H1 (cell line): Measurements from ENCODE around the gene SLC25A42. TPM values are rescaled to one million over a fixed set of nuclear protein-coding genes. Genes with fewer than 3 reads are reported as not detected.

Experiments used
- HDAC2 ChIP-seq, 2 experiments: fragments of 300-600 bp in 1 of 2; sonication (generic) in 1 of 2; IDR thresholded peaks; 2 replicates each; pipeline ENCODE4 v1.6.1; 2011 to 2012; ENCODE audit warnings: low read depth in 2 of 2, low read length in 2 of 2, mild to moderate bottlenecking in 2 of 2, moderate library complexity in 2 of 2, borderline replicate concordance in 1 of 2, inconsistent platforms in 1 of 2
- JUND ChIP-seq: IDR thresholded peaks from 2 replicates; pipeline ENCODE4 v1.6.1; 2011; ENCODE audit warnings: mild to moderate bottlenecking, improper control_type of control experiment, low read length
- KDM1A ChIP-seq: fragments of 200-600, 300-600 bp; sonication (generic); IDR thresholded peaks from 2 replicates; pipeline ENCODE4 v1.7.1; 2016; ENCODE audit warnings: mild to moderate bottlenecking, low read length, borderline replicate concordance
- PHF8 ChIP-seq: fragments of 200-600 bp; sonication (generic); conservative IDR thresholded peaks from 2 replicates; pipeline ENCODE4 v1.7.1; 2012; ENCODE audit warnings: low read depth, mild to moderate bottlenecking, inconsistent platforms, low read length, moderate library complexity
- SAP30 ChIP-seq: fragments of 300-600 bp; sonication (generic); IDR thresholded peaks from 2 replicates; pipeline ENCODE4 v1.7.1; 2012; ENCODE audit warnings: low read length, moderate library complexity, mild to moderate bottlenecking, inconsistent platforms; ENCODE audit not compliant: insufficient read depth, insufficient replicate concordance
- polyA plus RNA-seq, 7 experiments: library from polyadenylated mRNA; depleted of rRNA in 3 of 7; stranded (reverse) in 5 of 7; unstranded in 2 of 7; fragments of >200 nt in 5 of 7; fragments of 200-250 nt in 2 of 7; gene quantifications; 1 replicate in 5 of 7; 2 replicates in 1 of 7; 4 replicates in 1 of 7; pipeline versions ENCODE4 v1.2.1 to v1.2.3, GENCODE V29; 2011 to 2013; ENCODE audit warnings: missing spikeins in 2 of 7, mixed read lengths in 2 of 7
- total RNA-seq: library from RNA; stranded (reverse); fragmentation: NEBNext Ultra II Directional; extraction: Animal tissue kit (Norgen Biotek cat#: 25700); gene quantifications from 2 replicates; pipeline ENCODE4 v1.2.1, GENCODE V29; 2021
- TF ChIP-seq, protein P1 (sequence below): IDR thresholded peaks from 2 replicates; pipeline ENCODE4 v1.6.1; 2012; ENCODE audit warnings: inconsistent platforms
- TF ChIP-seq, protein P2 (sequence below): IDR thresholded peaks from 2 replicates; pipeline ENCODE4 v1.6.1; 2011; ENCODE audit warnings: low read depth, mild to moderate bottlenecking, low read length; ENCODE audit not compliant: insufficient read depth

SLC25A42 gene
- total and polyA plus RNA-seq, 2 of the 8 experiments (the other 6 are each of a cell fraction or from before 2014, with no cell fraction given), result 5.9 to 6.2 TPM

DNA sequence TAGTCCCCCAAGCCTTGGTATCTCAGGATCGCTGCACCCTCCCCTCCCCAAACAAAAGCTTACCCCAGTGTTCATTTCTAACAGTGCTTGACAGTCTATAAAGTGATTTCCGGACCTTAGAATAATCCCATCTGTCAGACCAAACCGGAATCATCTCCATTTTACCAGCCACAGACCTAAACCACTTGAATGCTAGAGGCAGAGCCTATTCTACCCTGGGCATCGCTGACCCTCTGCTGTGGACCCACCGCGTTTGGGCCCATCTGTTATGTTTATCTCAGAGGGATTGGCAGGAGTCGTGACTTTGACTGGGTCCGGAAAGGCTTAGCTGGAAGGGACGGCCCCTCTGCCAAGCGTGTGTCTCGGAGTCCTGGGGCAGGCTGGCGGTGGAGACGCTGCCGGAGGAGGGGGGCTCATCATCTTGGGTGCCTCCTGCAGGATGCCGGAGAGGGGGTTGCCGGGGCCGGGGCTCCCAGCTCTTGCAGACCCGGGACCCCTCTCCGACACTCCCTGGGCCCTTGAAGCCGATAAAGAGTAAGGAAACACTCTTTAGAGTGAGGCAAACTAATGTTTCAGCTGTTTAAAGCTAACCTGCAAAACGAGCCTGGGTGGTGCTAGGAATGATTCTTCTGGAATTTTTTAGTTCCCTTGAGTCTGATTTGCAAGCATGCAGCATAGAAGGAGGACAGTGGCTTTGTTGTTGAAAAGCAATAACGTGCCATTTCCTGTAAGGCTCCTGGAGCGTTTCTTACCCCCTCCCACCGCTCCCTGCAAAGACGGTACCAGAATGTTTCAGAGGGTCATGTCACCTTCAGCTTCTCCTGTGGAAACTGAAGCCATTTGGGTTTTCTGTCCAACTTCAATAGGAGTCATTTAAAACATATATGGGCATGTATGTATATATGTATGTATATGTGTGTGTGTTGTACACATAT, 1.3 kb downstream of the SLC25A42 start (continued):
- no peak for TF ChIP-seq JUND
- no peak for TF ChIP-seq PHF8
- no peak for TF ChIP-seq SAP30
- TF ChIP-seq, protein P1, sequence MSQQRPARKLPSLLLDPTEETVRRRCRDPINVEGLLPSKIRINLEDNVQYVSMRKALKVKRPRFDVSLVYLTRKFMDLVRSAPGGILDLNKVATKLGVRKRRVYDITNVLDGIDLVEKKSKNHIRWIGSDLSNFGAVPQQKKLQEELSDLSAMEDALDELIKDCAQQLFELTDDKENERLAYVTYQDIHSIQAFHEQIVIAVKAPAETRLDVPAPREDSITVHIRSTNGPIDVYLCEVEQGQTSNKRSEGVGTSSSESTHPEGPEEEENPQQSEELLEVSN, result no peak
- no peak for TF ChIP-seq KDM1A
- no peak for TF ChIP-seq HDAC2 (IDR thresholded peaks at IDR 0.05; ENCODE audit: borderline replicate concordance in 1 of 2, low read depth in 2 of 2, low read length in 2 of 2)
- TF ChIP-seq, protein P2, sequence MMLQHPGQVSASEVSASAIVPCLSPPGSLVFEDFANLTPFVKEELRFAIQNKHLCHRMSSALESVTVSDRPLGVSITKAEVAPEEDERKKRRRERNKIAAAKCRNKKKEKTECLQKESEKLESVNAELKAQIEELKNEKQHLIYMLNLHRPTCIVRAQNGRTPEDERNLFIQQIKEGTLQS, result no peak
